HepG2 (cell line): ENCODE data around the gene MTRR. TPM values are rescaled to one million over a fixed set of nuclear protein-coding genes. Genes with fewer than 3 reads are reported as not detected.

ENCODE experiments used
- ATAC-seq: fragments of 200-7000 bp; cut with Tn5 transposase; 3 replicates; pipeline ENCODE4 v1.9.1; 2020; ENCODE audit warnings: mild to moderate bottlenecking, moderate library complexity
- BruUV-seq: library from RNA; stranded (reverse); fragments of 400-500 nt; replicated peaks from 2 replicates; lab custom pipeline; 2021; lab: Mats Ljungman, UMichigan
- CTCF ChIA-PET: fragments of 300-600 bp; formaldehyde crosslinking; extraction: SDS; loops from one replicate; lab custom pipeline; 2021; ENCODE audit warnings: low total read pairs, inconsistent platforms, low intra/inter-chr PET ratio; lab: Yijun Ruan, JAX
- POLR2A ChIA-PET: fragments of 350-600 bp; sonication (Branson Sonifier 250); formaldehyde crosslinking; loops from one replicate; lab custom pipeline; 2020; ENCODE audit warnings: antibody characterized with exemption, inconsistent platforms; lab: Yijun Ruan, JAX
- DNase-seq: peaks from one replicate; pipeline ENCODE4 v3.0.0-alpha.2; 2015; ENCODE audit warnings: low spot score
- FAIRE-seq: peaks from 3 replicates; lab custom pipeline; 2011; peaks lifted over from hg19 to GRCh38; lab: Jason Lieb, UNC
- H2AFZ ChIP-seq: one replicate; pipeline ENCODE4 v1.6.1; 2011; ENCODE audit warnings: low read length, inconsistent platforms
- H3K27ac ChIP-seq: fragments of 300-600 bp; 3 replicates; pipeline ENCODE4 v1.8.0; 2011; ENCODE audit warnings: mixed run types, mild to moderate bottlenecking, mixed read lengths, low read length, inconsistent platforms; ENCODE audit not compliant: insufficient read depth; ENCODE audit errors: extremely low read length
- H3K27me3 ChIP-seq, 2 experiments: fragments of 200-600 bp in 1 of 2; 2 replicates in 1 of 2; 3 replicates in 1 of 2; pipeline versions ENCODE4 v1.6.0 to v1.8.0; 2011; ENCODE audit warnings: low read length in 2 of 2, mild to moderate bottlenecking in 2 of 2, moderate library complexity in 2 of 2, inconsistent platforms in 1 of 2; ENCODE audit not compliant: insufficient read depth in 2 of 2, control insufficient read depth in 1 of 2
- H3K36me3 ChIP-seq, 2 experiments: fragments of 200-600 bp in 1 of 2; replicated peaks in 1 of 2; 2 replicates in 1 of 2; 3 replicates in 1 of 2; pipeline versions ENCODE4 v1.5.1 to v1.8.0; 2011; ENCODE audit warnings: low read length in 2 of 2, inconsistent platforms in 1 of 2; ENCODE audit not compliant: insufficient read depth in 2 of 2, control insufficient read depth in 1 of 2
- H3K4me1 ChIP-seq: 2 replicates; pipeline ENCODE4 v1.5.1; 2012; ENCODE audit warnings: low read length, inconsistent platforms; ENCODE audit not compliant: insufficient read depth
- H3K4me2 ChIP-seq: 2 replicates; pipeline ENCODE4 v1.6.0; 2011; ENCODE audit warnings: low read depth, low read length, inconsistent platforms
- H3K4me3 ChIP-seq, 3 experiments: fragments of 200-600 bp in 1 of 3; sonication (generic), shearing (Covaris generic) in 1 of 3; replicated peaks in 1 of 3; 2 replicates each; pipeline ENCODE4 v1.5.1; 2011 to 2016; ENCODE audit warnings: low read length in 3 of 3, inconsistent platforms in 2 of 3, low read depth in 2 of 3, mild to moderate bottlenecking in 2 of 3, control low read depth in 1 of 3, mixed read lengths in 1 of 3; ENCODE audit not compliant: insufficient read depth in 1 of 3
- H3K79me2 ChIP-seq: one replicate; pipeline ENCODE4 v1.6.1; 2011; ENCODE audit warnings: low read length, inconsistent platforms; ENCODE audit not compliant: insufficient read depth
- H3K9ac ChIP-seq: 2 replicates; pipeline ENCODE4 v1.6.0; 2011; ENCODE audit warnings: mild to moderate bottlenecking, low read depth, low read length, inconsistent platforms; ENCODE audit not compliant: insufficient read depth
- H3K9me3 ChIP-seq: 2 replicates; pipeline ENCODE4 v1.5.1; 2012; ENCODE audit warnings: mild to moderate bottlenecking, low read length
- H4K20me1 ChIP-seq: 2 replicates; pipeline ENCODE4 v1.6.0; 2011; ENCODE audit warnings: inconsistent platforms, mild to moderate bottlenecking, low read length, moderate library complexity; ENCODE audit not compliant: insufficient read depth
- SPEN ChIP-seq: sonication (generic); formaldehyde crosslinking; IDR thresholded peaks from 2 replicates; pipeline ENCODE4 v1.5.1; 2020; ENCODE audit warnings: low read depth, mild to moderate bottlenecking, missing genetic modification reagents
- ZNF768 ChIP-seq: sonication (generic); formaldehyde crosslinking; IDR thresholded peaks from 2 replicates; pipeline ENCODE4 v1.4.0; 2020; ENCODE audit warnings: missing genetic modification reagents
- ZNF775 ChIP-seq: sonication (generic); formaldehyde crosslinking; IDR thresholded peaks from 2 replicates; pipeline ENCODE4 v1.4.0; 2020; ENCODE audit warnings: missing genetic modification reagents, mild to moderate bottlenecking, moderate library complexity, borderline replicate concordance
- ZNF879 ChIP-seq: sonication (generic); formaldehyde crosslinking; IDR thresholded peaks from 2 replicates; pipeline ENCODE4 v1.8.1; 2023; ENCODE audit warnings: missing genetic modification reagents
- WGBS: methylation state at CpG from one replicate; pipeline ENCODE4 v1.1.6; 2017; ENCODE audit warnings: low lambda C conversion rate; 5-methylcytosine and 5-hydroxymethylcytosine counted together
- in situ Hi-C: cut with HindIII; loops from 2 replicates; pipeline ENCODE4 v1.10.0; 2017; ENCODE audit warnings: low pct_unique_long_range_greater_than_20kb; ENCODE audit not compliant: extremely low pct_ligation_motif_present
- intact Hi-C: fragments of 100-400 bp; cut with micrococcal nuclease; formaldehyde crosslinking; loops from one replicate; pipeline ENCODE4 v1.10.0; 2022; ENCODE audit not compliant: unreplicated experiment
- polyA plus RNA-seq, 8 experiments: library from polyadenylated mRNA; depleted of rRNA in 3 of 8; stranded (reverse) in 7 of 8; unstranded in 1 of 8; fragments of >200 nt; fragmentation: Illumina TruSeq in 4 of 8; extraction: Trizol in 4 of 8; gene quantifications; 2 replicates each; pipeline versions ENCODE4 v1.2.1 to v1.2.3, GENCODE V29; 2011 to 2016; ENCODE audit warnings: low read depth in 4 of 8, missing spikeins in 1 of 8, mixed read lengths in 1 of 8; ENCODE audit not compliant: insufficient read depth in 1 of 8
- total RNA-seq, 5 experiments: library from RNA; depleted of rRNA; stranded (reverse); fragments of >200 nt; fragmentation: Illumina TruSeq; extraction: Trizol; gene quantifications; 2 replicates each; pipeline ENCODE4 v1.2.3, GENCODE V29; 2016; ENCODE audit warnings: low read depth in 1 of 5
- TF ChIP-seq, protein P1 (sequence below): sonication (generic); formaldehyde crosslinking; IDR thresholded peaks from 2 replicates; pipeline ENCODE4 v1.5.0; 2020; ENCODE audit warnings: mild to moderate bottlenecking, missing genetic modification reagents, borderline replicate concordance

MTRR gene
- total and polyA plus RNA-seq, 2 of the 13 experiments (the other 11 are each of a cell fraction or from before 2014, with no cell fraction given), result 39.2 to 59.2 TPM

DNA sequence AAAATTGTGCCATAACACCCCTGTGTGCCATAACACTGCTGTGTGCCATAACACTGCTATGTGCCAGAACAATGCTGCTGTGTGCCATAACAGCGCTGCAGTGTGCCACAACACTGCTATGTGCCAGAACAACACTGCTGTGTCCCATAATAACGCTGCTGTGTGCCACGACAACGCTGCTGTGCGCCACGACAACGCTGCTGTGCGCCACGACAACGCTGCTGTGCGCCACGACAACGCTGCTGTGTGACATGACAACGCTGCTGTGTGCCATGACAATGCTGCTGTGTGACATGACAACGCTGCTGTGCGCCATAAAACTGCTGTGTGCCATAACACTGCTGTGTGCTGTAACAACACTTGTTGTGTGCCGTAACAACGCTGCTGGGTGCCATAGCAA lies 44.0 kb upstream of the MTRR start:
- FAIRE-seq, result no peak
- in situ Hi-C loops, result no loop called here
- Histone ChIP-seq H3K4me2 (no peak overlapping the region), H3K9ac (no peak overlapping the region), H3K4me1 (no peaks in the 10 kb centered on the region), H3K9me3 (no peaks in the 10 kb centered on the region), H3K27me3 (peaks cover 3 to 54% of the 10 kb centered on the region in 2 experiments; a peak in 4 of 5 replicates), H2AFZ (no peak overlapping the region), H3K36me3 (no peaks in the 10 kb centered on the region), H3K4me3 (no peak overlapping the region), H3K27ac (no peak overlapping the region), H3K79me2 (no peaks in the 10 kb centered on the region), H4K20me1 (no peaks in the 10 kb centered on the region)
- peak; percentile 86; the same call in 1 of the 2 replicates for TF ChIP-seq ZNF768 (CRISPR knock-in tag)
- TF ChIP-seq ZNF775, result no peak
- TF ChIP-seq ZNF879 (CRISPR knock-in tag), result no peak
- intact Hi-C loops, result no loop called here
- no peak for DNase-seq
- no CpG with 5 or more reads among the region's 18 CpGs for WGBS
- BruUV-seq, result no TSS peak
- no peak for ATAC-seq
- POLR2A ChIA-PET, result no interaction called here
- CTCF ChIA-PET, result no interaction called here

DNA sequence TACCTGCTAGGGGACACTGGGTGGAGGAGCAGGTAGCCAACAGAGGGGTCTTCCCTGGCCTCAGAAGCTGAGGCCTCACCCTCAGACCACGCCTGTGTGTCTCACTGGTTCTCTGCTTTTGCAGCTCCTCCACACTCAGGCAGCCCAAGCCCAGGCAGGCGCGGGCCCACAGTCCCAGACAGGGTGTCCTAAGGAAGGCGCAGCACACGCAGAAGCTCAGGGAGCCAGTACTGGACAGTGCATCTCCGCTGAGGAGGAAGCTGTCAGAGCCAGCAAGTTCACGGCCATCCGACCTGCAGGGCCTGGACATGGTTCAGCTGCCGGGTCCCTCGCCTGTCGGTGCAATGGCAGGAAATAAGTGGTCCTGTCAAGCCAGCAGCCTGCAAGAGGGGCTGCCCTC lies 43.3 kb upstream of the MTRR start:
- Histone ChIP-seq H3K27me3 (peaks cover 3 to 53% of the 10 kb centered on the region in 2 experiments; a peak in 4 of 5 replicates), H3K4me1 (no peaks in the 10 kb centered on the region), H3K9me3 (no peaks in the 10 kb centered on the region), H2AFZ (no peak overlapping the region), H3K27ac (no peak overlapping the region), H3K9ac (no peak overlapping the region), H3K79me2 (no peaks in the 10 kb centered on the region), H3K4me2 (no peak overlapping the region), H3K36me3 (no peaks in the 10 kb centered on the region), H3K4me3 (no peak overlapping the region), H4K20me1 (no peaks in the 10 kb centered on the region)
- DNase-seq, result no peak
- WGBS, result no CpG with 5 or more reads among the region's 11 CpGs
- no peak for TF ChIP-seq SPEN (CRISPR knock-in tag)
- TF ChIP-seq, protein P1, sequence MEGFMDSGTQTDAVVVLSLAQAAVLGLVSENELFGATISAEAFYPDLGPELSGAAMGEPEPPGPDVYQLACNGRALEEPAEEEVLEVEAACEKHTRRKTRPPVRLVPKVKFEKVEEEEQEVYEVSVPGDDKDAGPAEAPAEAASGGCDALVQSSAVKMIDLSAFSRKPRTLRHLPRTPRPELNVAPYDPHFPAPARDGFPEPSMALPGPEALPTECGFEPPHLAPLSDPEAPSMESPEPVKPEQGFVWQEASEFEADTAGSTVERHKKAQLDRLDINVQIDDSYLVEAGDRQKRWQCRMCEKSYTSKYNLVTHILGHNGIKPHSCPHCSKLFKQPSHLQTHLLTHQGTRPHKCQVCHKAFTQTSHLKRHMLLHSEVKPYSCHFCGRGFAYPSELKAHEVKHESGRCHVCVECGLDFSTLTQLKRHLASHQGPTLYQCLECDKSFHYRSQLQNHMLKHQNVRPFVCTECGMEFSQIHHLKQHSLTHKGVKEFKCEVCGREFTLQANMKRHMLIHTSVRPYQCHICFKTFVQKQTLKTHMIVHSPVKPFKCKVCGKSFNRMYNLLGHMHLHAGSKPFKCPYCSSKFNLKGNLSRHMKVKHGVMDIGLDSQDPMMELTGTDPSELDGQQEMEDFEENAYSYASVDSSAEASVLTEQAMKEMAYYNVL, result no peak
- CTCF ChIA-PET, result no interaction called here
- POLR2A ChIA-PET, result no interaction called here
- BruUV-seq, result no TSS peak
- in situ Hi-C loops (no loop called here), intact Hi-C loops (no loop called here)
- no peak for FAIRE-seq
- ATAC-seq, result peak; percentile 30; the same call in 1 of the 3 replicates
